K562 (cell line): ENCODE measurements around the gene CIART. TPM values are rescaled to one million over a fixed set of nuclear protein-coding genes. Genes with fewer than 3 reads are reported as not detected.

Source experiments
- EGR1 ChIP-seq: fragments of 450-650 bp; conservative IDR thresholded peaks from 2 replicates; pipeline ENCODE4 v1.6.1; 2017; ENCODE audit warnings: mild to moderate bottlenecking
- GATAD2A ChIP-seq: fragments of 450-650 bp; IDR thresholded peaks from 2 replicates; pipeline ENCODE4 v1.6.1; 2017
- HDAC8 ChIP-seq: fragments of 450-650 bp; IDR thresholded peaks from 2 replicates; pipeline ENCODE4 v1.6.1; 2016; ENCODE audit warnings: mild to moderate bottlenecking, missing genetic modification characterization, moderate library complexity, missing compliant biosample characterization
- MAFF ChIP-seq: IDR thresholded peaks from 2 replicates; pipeline ENCODE4 v1.6.1; 2012; ENCODE audit warnings: low read length, improper control_type of control experiment
- U2AF1 ChIP-seq: fragments of 200-400 bp; formaldehyde crosslinking; optimal IDR thresholded peaks from 2 replicates; pipeline ENCODE3; 2017; ENCODE audit warnings: mild to moderate bottlenecking, low read depth, low read length, moderate library complexity
- ZFP30 ChIP-seq: fragments of 250-450 bp; sonication (Bioruptor Pico); IDR thresholded peaks from 2 replicates; pipeline ENCODE4 v1.8.0; 2022; ENCODE audit warnings: moderate library complexity, mild to moderate bottlenecking, inconsistent platforms, borderline replicate concordance
- polyA plus RNA-seq, 8 experiments: library from polyadenylated mRNA; depleted of rRNA in 4 of 8; stranded (reverse) in 5 of 8; unstranded in 3 of 8; fragments of >200 nt; fragmentation: Nextera tagmentation in 2 of 8; fragmentation: Illumina TruSeq in 1 of 8; extraction: Ambion mirVana in 2 of 8; extraction: Trizol in 1 of 8; gene quantifications; 2 replicates each; pipeline versions ENCODE4 v1.2.1 to v1.2.3, GENCODE V29; 2011 to 2014; ENCODE audit warnings: inconsistent platforms in 1 of 8, missing spikeins in 1 of 8
- total RNA-seq, 7 experiments: library from RNA; depleted of rRNA in 6 of 7; stranded (reverse); fragments of >200 nt in 6 of 7; fragmentation: Illumina TruSeq in 2 of 7; extraction: Trizol in 2 of 7; gene quantifications; 2 replicates each; pipeline versions ENCODE4 v1.2.1 to v1.2.3, GENCODE V29; 2011 to 2021; ENCODE audit warnings: low replicate concordance in 1 of 7
- TF ChIP-seq, protein P1 (sequence below): fragments of 450-650 bp; IDR thresholded peaks from 2 replicates; pipeline ENCODE4 v1.6.1; 2016; ENCODE audit warnings: mild to moderate bottlenecking, moderate library complexity
- TF ChIP-seq, protein P2 (sequence below): sonication (generic); formaldehyde crosslinking; IDR thresholded peaks from 2 replicates; pipeline ENCODE4 v1.8.0; 2023; ENCODE audit warnings: missing genetic modification reagents, mild to moderate bottlenecking, borderline replicate concordance

Gene CIART
- total and polyA plus RNA-seq, 9 of the 15 experiments (the other 6 are each of a cell fraction or from before 2014, with no cell fraction given) = 0.07 to 0.35 (median 0.19) TPM; not detected in 2

DNA sequence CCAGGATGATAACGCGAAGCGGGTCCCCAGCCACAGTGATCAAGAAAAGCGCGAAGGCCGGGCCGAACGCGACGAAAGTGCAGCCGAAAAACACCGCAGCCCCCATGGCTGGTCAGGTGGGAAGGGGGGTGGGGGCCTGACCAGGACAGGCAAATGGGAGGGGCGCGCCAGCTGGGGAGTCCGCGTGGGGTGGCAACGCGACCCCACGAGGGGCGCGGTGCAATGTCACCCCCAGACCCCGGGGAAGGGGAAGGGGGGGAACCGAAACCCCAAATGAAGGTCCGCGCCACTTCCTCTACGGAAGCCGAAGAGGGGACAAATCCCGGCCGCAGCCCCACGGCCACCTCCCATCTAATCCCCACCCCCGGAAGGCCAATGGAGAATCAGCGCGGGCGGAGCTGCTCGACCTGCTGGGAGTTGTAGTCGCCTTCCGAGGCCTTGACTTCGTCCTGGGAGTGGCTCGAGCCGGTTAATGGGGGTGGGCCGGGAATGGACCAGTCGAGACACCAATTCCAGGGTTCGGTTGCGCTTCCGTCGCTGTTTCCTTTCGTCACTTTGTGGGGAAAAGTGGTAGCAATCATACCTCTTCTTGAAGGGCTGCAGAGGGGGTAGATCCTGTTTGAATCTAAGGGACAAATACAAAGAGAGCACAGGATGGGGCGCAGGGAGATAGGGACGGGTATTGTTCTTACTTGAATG lies 13.5 kb upstream of the CIART start, which contains the start of gene APH1A (continued):
- TF ChIP-seq, protein P1, sequence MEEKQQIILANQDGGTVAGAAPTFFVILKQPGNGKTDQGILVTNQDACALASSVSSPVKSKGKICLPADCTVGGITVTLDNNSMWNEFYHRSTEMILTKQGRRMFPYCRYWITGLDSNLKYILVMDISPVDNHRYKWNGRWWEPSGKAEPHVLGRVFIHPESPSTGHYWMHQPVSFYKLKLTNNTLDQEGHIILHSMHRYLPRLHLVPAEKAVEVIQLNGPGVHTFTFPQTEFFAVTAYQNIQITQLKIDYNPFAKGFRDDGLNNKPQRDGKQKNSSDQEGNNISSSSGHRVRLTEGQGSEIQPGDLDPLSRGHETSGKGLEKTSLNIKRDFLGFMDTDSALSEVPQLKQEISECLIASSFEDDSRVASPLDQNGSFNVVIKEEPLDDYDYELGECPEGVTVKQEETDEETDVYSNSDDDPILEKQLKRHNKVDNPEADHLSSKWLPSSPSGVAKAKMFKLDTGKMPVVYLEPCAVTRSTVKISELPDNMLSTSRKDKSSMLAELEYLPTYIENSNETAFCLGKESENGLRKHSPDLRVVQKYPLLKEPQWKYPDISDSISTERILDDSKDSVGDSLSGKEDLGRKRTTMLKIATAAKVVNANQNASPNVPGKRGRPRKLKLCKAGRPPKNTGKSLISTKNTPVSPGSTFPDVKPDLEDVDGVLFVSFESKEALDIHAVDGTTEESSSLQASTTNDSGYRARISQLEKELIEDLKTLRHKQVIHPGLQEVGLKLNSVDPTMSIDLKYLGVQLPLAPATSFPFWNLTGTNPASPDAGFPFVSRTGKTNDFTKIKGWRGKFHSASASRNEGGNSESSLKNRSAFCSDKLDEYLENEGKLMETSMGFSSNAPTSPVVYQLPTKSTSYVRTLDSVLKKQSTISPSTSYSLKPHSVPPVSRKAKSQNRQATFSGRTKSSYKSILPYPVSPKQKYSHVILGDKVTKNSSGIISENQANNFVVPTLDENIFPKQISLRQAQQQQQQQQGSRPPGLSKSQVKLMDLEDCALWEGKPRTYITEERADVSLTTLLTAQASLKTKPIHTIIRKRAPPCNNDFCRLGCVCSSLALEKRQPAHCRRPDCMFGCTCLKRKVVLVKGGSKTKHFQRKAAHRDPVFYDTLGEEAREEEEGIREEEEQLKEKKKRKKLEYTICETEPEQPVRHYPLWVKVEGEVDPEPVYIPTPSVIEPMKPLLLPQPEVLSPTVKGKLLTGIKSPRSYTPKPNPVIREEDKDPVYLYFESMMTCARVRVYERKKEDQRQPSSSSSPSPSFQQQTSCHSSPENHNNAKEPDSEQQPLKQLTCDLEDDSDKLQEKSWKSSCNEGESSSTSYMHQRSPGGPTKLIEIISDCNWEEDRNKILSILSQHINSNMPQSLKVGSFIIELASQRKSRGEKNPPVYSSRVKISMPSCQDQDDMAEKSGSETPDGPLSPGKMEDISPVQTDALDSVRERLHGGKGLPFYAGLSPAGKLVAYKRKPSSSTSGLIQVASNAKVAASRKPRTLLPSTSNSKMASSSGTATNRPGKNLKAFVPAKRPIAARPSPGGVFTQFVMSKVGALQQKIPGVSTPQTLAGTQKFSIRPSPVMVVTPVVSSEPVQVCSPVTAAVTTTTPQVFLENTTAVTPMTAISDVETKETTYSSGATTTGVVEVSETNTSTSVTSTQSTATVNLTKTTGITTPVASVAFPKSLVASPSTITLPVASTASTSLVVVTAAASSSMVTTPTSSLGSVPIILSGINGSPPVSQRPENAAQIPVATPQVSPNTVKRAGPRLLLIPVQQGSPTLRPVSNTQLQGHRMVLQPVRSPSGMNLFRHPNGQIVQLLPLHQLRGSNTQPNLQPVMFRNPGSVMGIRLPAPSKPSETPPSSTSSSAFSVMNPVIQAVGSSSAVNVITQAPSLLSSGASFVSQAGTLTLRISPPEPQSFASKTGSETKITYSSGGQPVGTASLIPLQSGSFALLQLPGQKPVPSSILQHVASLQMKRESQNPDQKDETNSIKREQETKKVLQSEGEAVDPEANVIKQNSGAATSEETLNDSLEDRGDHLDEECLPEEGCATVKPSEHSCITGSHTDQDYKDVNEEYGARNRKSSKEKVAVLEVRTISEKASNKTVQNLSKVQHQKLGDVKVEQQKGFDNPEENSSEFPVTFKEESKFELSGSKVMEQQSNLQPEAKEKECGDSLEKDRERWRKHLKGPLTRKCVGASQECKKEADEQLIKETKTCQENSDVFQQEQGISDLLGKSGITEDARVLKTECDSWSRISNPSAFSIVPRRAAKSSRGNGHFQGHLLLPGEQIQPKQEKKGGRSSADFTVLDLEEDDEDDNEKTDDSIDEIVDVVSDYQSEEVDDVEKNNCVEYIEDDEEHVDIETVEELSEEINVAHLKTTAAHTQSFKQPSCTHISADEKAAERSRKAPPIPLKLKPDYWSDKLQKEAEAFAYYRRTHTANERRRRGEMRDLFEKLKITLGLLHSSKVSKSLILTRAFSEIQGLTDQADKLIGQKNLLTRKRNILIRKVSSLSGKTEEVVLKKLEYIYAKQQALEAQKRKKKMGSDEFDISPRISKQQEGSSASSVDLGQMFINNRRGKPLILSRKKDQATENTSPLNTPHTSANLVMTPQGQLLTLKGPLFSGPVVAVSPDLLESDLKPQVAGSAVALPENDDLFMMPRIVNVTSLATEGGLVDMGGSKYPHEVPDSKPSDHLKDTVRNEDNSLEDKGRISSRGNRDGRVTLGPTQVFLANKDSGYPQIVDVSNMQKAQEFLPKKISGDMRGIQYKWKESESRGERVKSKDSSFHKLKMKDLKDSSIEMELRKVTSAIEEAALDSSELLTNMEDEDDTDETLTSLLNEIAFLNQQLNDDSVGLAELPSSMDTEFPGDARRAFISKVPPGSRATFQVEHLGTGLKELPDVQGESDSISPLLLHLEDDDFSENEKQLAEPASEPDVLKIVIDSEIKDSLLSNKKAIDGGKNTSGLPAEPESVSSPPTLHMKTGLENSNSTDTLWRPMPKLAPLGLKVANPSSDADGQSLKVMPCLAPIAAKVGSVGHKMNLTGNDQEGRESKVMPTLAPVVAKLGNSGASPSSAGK = no peak
- TF ChIP-seq HDAC8 (tag) (no peak), ZFP30 (CRISPR knock-in tag) (no peak), GATAD2A (peak; percentile 78; the same call in 1 of the 2 replicates), MAFF (no peak), EGR1 (peak; percentile 92), U2AF1 (no peak)
- TF ChIP-seq, protein P2, sequence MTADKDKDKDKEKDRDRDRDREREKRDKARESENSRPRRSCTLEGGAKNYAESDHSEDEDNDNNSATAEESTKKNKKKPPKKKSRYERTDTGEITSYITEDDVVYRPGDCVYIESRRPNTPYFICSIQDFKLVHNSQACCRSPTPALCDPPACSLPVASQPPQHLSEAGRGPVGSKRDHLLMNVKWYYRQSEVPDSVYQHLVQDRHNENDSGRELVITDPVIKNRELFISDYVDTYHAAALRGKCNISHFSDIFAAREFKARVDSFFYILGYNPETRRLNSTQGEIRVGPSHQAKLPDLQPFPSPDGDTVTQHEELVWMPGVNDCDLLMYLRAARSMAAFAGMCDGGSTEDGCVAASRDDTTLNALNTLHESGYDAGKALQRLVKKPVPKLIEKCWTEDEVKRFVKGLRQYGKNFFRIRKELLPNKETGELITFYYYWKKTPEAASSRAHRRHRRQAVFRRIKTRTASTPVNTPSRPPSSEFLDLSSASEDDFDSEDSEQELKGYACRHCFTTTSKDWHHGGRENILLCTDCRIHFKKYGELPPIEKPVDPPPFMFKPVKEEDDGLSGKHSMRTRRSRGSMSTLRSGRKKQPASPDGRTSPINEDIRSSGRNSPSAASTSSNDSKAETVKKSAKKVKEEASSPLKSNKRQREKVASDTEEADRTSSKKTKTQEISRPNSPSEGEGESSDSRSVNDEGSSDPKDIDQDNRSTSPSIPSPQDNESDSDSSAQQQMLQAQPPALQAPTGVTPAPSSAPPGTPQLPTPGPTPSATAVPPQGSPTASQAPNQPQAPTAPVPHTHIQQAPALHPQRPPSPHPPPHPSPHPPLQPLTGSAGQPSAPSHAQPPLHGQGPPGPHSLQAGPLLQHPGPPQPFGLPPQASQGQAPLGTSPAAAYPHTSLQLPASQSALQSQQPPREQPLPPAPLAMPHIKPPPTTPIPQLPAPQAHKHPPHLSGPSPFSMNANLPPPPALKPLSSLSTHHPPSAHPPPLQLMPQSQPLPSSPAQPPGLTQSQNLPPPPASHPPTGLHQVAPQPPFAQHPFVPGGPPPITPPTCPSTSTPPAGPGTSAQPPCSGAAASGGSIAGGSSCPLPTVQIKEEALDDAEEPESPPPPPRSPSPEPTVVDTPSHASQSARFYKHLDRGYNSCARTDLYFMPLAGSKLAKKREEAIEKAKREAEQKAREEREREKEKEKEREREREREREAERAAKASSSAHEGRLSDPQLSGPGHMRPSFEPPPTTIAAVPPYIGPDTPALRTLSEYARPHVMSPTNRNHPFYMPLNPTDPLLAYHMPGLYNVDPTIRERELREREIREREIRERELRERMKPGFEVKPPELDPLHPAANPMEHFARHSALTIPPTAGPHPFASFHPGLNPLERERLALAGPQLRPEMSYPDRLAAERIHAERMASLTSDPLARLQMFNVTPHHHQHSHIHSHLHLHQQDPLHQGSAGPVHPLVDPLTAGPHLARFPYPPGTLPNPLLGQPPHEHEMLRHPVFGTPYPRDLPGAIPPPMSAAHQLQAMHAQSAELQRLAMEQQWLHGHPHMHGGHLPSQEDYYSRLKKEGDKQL (CRISPR knock-in tag) = no peak
